Central memory CD8-positive, alpha-beta T cell (primary cell): ENCODE results near the gene LAMA3.
"Not testable (repeated sequence)": the region's sequence is repeated elsewhere in the genome, so short reads cannot be mapped to it uniquely, and the experiment has no call there.

Experiments
- ATAC-seq: fragments of 150-1000 bp; cut with Tn5 transposase; replicated peaks from 2 replicates; pipeline ENCODE4 v1.10.0; 2022; ENCODE audit warnings: mild to moderate bottlenecking, moderate FRiP score, moderate number of reproducible peaks; ENCODE audit not compliant: poor library complexity, severe bottlenecking; ENCODE audit errors: extremely low read depth
- DNase-seq, 2 donors: peaks; one replicate each; pipeline ENCODE4 v3.0.0; 2021; ENCODE audit warnings: low spot score in 2 of 2
- H3K27ac Mint-ChIP-seq: one replicate; pipeline ENCODE4 v1.8.0; 2022; ENCODE audit warnings: low read depth, mild to moderate bottlenecking, moderate library complexity, mixed read lengths
- H3K27me3 Mint-ChIP-seq: one replicate; pipeline ENCODE4 v1.8.0; 2022; ENCODE audit warnings: mixed read lengths
- H3K36me3 Mint-ChIP-seq: one replicate; pipeline ENCODE4 v1.8.0; 2022; ENCODE audit warnings: mild to moderate bottlenecking, moderate library complexity, mixed read lengths; ENCODE audit not compliant: insufficient read depth
- H3K4me1 Mint-ChIP-seq: one replicate; pipeline ENCODE4 v1.8.0; 2022; ENCODE audit warnings: mixed read lengths
- H3K4me3 Mint-ChIP-seq: one replicate; pipeline ENCODE4 v1.8.0; 2022; ENCODE audit warnings: mild to moderate bottlenecking, moderate library complexity, mixed read lengths
- H3K9me3 Mint-ChIP-seq: one replicate; pipeline ENCODE4 v1.8.0; 2022; ENCODE audit warnings: mixed read lengths

LAMA3 gene

GRCh38 chr18:23701544-23702064 is 12.4 kb downstream of the LAMA3 start:
- DNase-seq (no peak), ATAC-seq (no peak)
- Mint-ChIP-seq H3K27ac (no peak overlapping the region), H3K36me3 (no peaks in the 10 kb centered on the region), H3K27me3 (peaks cover 67% of the 10 kb centered on the region), H3K4me3 (no peak overlapping the region), H3K4me1 (no peaks in the 10 kb centered on the region), H3K9me3 (no peaks in the 10 kb centered on the region)

GRCh38 chr18:23702606-23703005 is 13.4 kb downstream of the LAMA3 start:
- Mint-ChIP-seq H3K4me1 (no peaks in the 10 kb centered on the region), H3K27ac (no peak overlapping the region), H3K4me3 (no peak overlapping the region), H3K9me3 (no peaks in the 10 kb centered on the region), H3K36me3 (no peaks in the 10 kb centered on the region), H3K27me3 (peaks cover 67% of the 10 kb centered on the region)
- no peak for DNase-seq
- ATAC-seq, result no peak

GRCh38 chr18:23703057-23703986 is 14.1 kb downstream of the LAMA3 start:
- no peak for ATAC-seq
- no peak for DNase-seq
- no peaks in the 10 kb centered on the region for H3K9me3 Mint-ChIP-seq
- H3K36me3 Mint-ChIP-seq, result no peaks in the 10 kb centered on the region
- peaks cover 67% of the 10 kb centered on the region for H3K27me3 Mint-ChIP-seq
- H3K27ac Mint-ChIP-seq, result no peak overlapping the region
- no peak overlapping the region for H3K4me3 Mint-ChIP-seq
- no peaks in the 10 kb centered on the region for H3K4me1 Mint-ChIP-seq

- no peaks in the 10 kb centered on the region for H3K4me1 Mint-ChIP-seq
- no peaks in the 10 kb centered on the region for H3K9me3 Mint-ChIP-seq
- no peak overlapping the region for H3K27ac Mint-ChIP-seq
- no peak overlapping the region for H3K4me3 Mint-ChIP-seq
- ATAC-seq (no peak), DNase-seq (no peak)
- H3K27me3 Mint-ChIP-seq, result peaks cover 60% of the 10 kb centered on the region
- H3K36me3 Mint-ChIP-seq, result no peaks in the 10 kb centered on the region
These were observed 14.7 kb downstream of the LAMA3 start for GRCh38 chr18:23703987-23704384.

GRCh38 chr18:23704806-23705205 is 15.6 kb downstream of the LAMA3 start:
- Mint-ChIP-seq H3K36me3 (no peaks in the 10 kb centered on the region), H3K27me3 (peaks cover 59% of the 10 kb centered on the region)
- no peak for ATAC-seq

GRCh38 chr18:23706971-23707640 is 17.9 kb downstream of the LAMA3 start:
- Mint-ChIP-seq H3K27me3 (peaks cover 41% of the 10 kb centered on the region), H3K27ac (no peak overlapping the region), H3K36me3 (no peaks in the 10 kb centered on the region), H3K4me1 (peaks cover 1% of the 10 kb centered on the region), H3K4me3 (no peak overlapping the region), H3K9me3 (no peaks in the 10 kb centered on the region)
- DNase-seq (no peak), ATAC-seq (no peak)

More at GRCh38 chr18:23704806-23705205, 15.6 kb downstream of the LAMA3 start:
- Mint-ChIP-seq H3K9me3 (no peaks in the 10 kb centered on the region), H3K4me1 (no peaks in the 10 kb centered on the region), H3K4me3 (no peak overlapping the region), H3K27ac (no peak overlapping the region)
- no peak for DNase-seq

- ATAC-seq, result no peak
- H3K27ac Mint-ChIP-seq, result no peak overlapping the region
- H3K4me1 Mint-ChIP-seq, result peaks cover 15% of the 10 kb centered on the region
- H3K36me3 Mint-ChIP-seq, result peaks cover under 1% of the 10 kb centered on the region
- no peaks in the 10 kb centered on the region for H3K9me3 Mint-ChIP-seq
- H3K27me3 Mint-ChIP-seq, result peaks cover 15% of the 10 kb centered on the region
- DNase-seq, result no peak
- no peak overlapping the region for H3K4me3 Mint-ChIP-seq
These were observed 20.8 kb downstream of the LAMA3 start for GRCh38 chr18:23710068-23710527.

- peaks cover 15% of the 10 kb centered on the region for H3K4me1 Mint-ChIP-seq
- peaks cover 1% of the 10 kb centered on the region for H3K36me3 Mint-ChIP-seq
- H3K9me3 Mint-ChIP-seq, result no peaks in the 10 kb centered on the region
- H3K27ac Mint-ChIP-seq, result no peak overlapping the region
- no peak for ATAC-seq
- no peak for DNase-seq
- H3K27me3 Mint-ChIP-seq, result peaks cover 11% of the 10 kb centered on the region
- no peak overlapping the region for H3K4me3 Mint-ChIP-seq
These were observed 21.7 kb downstream of the LAMA3 start for GRCh38 chr18:23710946-23711345.

- ATAC-seq, result no peak
- peaks cover 15% of the 10 kb centered on the region for H3K4me1 Mint-ChIP-seq
- H3K9me3 Mint-ChIP-seq, result no peaks in the 10 kb centered on the region
- H3K4me3 Mint-ChIP-seq, result no peak overlapping the region
- H3K27ac Mint-ChIP-seq, result no peak overlapping the region
- no peak for DNase-seq
- peaks cover 11% of the 10 kb centered on the region for H3K27me3 Mint-ChIP-seq
- H3K36me3 Mint-ChIP-seq, result peaks cover 1% of the 10 kb centered on the region
These were observed 22.2 kb downstream of the LAMA3 start for GRCh38 chr18:23711426-23711825.

- H3K36me3 Mint-ChIP-seq, result peaks cover 1% of the 10 kb centered on the region
- ATAC-seq (peak; percentile 72), DNase-seq (no peak)
- H3K27me3 Mint-ChIP-seq, result peaks cover 11% of the 10 kb centered on the region
- no peak overlapping the region for H3K4me3 Mint-ChIP-seq
- no peak overlapping the region for H3K27ac Mint-ChIP-seq
- H3K4me1 Mint-ChIP-seq, result peaks cover 15% of the 10 kb centered on the region
- H3K9me3 Mint-ChIP-seq, result no peaks in the 10 kb centered on the region
These were observed 23.2 kb downstream of the LAMA3 start for GRCh38 chr18:23712445-23712844.

GRCh38 chr18:23714576-23714975 is 25.3 kb downstream of the LAMA3 start:
- peaks cover 15% of the 10 kb centered on the region for H3K4me1 Mint-ChIP-seq
- no peak overlapping the region for H3K27ac Mint-ChIP-seq
- peaks cover 7% of the 10 kb centered on the region for H3K27me3 Mint-ChIP-seq
- no peak for ATAC-seq
- no peaks in the 10 kb centered on the region for H3K9me3 Mint-ChIP-seq
- peaks cover 1% of the 10 kb centered on the region for H3K36me3 Mint-ChIP-seq
- H3K4me3 Mint-ChIP-seq, result no peak overlapping the region
- DNase-seq, result no peak

GRCh38 chr18:23716079-23716478 is 26.8 kb downstream of the LAMA3 start:
- not testable (repeated sequence) for H3K4me3 Mint-ChIP-seq, H3K27me3 Mint-ChIP-seq, ATAC-seq, DNase-seq, H3K27ac Mint-ChIP-seq, H3K36me3 Mint-ChIP-seq, H3K9me3 Mint-ChIP-seq
- H3K4me1 Mint-ChIP-seq, result peaks cover 15% of the 10 kb centered on the region
